ENCODE results near the gene PHIP.
"Not testable (repeated sequence)": the region's sequence is repeated elsewhere in the genome, so short reads cannot be mapped to it uniquely, and the experiment has no call there.

Gene PHIP

GRCh38 chr6:79005497-79005896 lies 72.6 kb downstream of the PHIP start:
- no peak for DNase-seq

DNA sequence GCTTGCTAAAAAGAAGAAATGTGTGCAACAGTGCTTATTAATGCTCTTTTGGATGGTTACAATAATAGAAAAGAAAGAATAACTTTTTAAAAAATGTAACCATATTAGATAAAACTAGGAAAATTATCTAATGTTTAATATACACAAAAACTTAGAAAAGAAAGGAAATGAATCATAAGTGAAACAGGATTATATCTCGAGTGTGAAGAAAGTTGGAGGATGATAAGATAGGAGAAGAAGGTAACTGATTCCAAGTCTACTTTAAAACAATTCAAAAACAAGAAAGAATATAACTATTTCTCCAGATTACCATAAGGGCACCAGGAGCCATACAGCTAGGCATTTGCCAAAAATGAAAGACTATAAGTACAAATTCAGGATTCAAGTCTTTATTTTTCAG lies 73.0 kb downstream of the PHIP start:
- DNase-seq: no peak

GRCh38 chr6:79004239-79004638 lies 73.8 kb downstream of the PHIP start:
- DNase-seq: no peak

DNA sequence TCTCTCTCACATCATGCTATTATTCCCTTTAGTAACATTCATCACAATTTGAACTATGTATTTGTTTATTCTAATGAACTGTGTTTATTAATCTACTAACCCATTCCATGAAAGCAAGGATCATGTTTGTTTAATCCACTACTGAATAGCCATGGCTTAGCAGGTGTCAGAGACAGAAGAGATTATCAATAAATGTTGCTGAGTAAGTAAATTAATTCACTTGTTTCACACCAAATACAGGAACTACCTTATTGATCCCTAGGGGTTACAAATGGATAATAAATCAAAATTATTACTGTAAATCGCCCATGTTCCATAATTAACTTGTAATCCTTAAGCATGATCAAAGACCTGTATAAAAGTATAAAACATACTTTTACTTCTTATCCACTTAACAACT lies 76.6 kb downstream of the PHIP start:
- no peak for DNase-seq

GRCh38 chr6:78999737-79000136 lies 78.3 kb downstream of the PHIP start:
- DNase-seq: no peak

GRCh38 chr6:78995946-78996345 lies 82.1 kb downstream of the PHIP start:
- no peak for DNase-seq

DNA sequence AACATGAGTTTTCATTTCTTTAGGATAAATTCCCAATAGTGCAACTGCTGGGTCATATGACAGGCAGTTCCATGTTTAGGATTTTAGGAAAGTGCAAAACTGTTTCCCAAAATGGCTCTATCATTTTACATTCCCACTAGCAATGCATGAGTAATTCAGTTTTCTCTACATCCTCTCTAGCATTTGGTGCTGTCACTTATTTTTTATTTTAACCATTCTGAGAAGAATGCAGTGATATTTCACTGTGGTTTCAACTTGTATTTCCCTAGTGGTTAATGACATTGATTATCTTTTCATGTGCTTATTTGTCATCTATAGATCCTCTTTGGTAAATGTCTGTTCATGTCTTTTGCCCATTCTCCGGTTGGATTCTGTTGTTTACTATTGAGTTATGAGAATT lies 82.7 kb downstream of the PHIP start:
- DNase-seq: no peak

DNA sequence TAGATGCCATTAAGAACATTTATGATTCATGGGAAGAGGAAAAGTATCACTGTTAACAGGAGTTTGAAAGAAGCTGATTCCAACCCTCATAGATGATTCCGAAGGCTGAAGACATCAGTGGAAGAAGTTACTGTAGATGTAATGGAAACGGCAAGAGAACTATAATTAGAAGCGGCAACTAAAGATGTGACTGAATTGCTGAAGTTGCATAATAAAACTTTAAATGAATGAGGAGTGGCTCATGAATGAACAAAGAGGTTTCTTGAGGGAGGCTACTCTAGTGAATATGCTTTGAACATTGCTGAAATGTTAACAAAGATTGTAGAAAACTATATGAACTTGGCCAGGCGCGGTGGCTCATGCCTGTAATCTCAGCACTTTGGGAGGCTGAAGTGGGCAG lies 84.1 kb downstream of the PHIP start:
- DNase-seq: no peak

DNA sequence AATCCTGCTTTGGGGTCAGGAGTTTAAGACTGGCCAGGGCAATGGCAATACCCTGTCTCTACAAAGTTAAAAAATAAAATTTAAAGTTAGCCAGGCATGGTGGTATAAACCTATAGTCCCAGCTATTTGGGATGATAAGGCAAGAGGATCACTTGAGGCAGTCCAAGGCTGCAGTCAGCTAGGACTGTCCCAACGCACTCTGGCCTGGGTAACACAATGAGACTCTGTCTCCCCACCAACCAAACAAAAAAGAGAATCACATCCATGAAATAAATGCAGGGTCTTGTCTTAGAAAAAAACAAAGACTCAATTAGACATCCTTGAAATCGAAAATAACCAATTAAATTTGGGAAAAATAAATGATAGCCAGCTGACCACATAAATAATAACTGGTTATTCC lies 88.9 kb downstream of the PHIP start:
- no peak for DNase-seq

DNA sequence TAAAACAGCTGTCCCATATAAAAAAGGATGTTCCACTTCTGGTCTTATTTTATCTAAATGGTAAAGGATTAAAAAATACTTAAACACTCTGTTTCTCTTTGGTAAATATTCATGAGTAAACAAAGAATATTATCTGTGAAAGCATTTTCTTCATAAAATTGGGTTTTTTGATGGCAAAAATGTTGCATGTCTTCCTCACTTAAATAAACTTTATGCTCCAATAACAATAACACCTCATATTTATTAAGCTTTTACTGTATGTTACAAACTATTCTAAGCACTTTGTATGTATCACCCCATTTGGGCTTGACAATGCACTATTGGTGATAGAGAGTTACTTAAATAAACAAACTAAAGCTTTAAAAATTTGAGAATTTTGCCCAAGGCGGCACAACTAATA lies 91.9 kb downstream of the PHIP start:
- no peak for DNase-seq

DNA sequence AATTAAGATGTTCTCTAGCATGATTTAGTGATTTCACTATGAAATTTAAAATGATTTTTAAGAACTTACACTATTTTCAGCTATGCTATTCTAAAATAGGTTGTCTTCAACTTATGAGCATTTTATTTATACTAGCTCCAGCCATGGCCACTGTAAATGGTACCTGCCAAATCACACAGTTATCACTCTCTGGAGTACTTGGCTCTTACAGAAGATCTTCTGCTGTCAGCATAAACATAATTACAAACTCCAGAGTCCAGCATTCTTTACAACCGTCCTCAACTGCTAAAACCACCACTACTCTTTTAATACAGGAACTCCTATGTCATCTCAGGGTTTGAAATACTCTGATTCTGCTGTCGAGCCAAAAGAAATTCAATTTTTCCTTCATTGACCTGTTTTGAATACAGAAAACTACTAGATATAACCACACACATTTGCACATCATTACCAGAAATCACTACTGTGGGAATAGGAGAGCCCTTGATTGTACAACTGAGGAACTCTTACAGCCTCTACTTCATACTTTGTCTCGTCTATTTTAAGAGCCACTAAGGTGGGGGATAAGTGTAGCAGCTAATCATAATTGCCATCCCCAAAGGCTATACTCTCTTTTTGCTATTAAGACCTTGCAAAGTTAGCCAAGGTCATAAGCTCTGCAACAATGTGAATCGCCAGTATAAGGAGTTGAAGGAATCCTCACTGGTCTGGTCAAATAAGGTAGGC lies 93.7 kb downstream of the PHIP start:
- DNase-seq: no peak

DNA sequence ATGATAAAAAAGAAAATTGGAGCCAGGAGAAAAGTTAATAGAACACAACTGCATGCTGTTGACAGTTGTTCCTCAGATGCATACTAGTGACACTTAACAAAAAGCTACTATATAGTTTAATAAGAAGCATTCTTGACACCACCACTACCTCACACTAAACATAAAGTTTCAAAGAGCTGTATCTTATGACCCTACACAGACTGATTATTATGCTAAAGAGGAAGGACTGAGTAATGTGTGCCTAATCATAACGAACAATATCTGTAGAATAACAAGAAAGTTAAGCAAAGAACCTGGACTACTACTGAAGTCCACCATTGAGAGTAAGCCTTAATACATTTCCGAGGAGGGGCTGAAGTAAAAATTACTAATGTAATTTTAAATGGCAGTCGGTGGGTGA lies 110.9 kb downstream of the PHIP start:
- DNase-seq: no peak

DNA sequence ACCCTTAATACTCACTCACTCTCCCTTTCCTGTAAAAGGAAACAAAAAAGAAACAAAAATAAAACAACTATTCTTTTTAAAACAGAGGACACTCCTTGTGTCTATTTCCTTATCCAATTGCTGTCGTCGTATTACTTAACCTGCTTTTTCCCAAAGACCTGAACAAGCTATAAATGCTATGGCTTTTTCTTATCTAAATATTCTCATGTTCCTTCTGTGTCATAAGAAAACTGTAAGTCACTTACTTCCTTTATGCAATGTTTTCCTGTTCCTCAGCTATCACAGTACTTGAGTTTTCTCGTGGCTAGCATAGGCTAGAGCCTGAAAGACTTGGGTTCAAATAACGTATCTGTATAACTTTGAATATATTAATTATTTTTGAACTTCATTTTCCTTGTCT lies 111.5 kb downstream of the PHIP start:
- DNase-seq: no peak

DNA sequence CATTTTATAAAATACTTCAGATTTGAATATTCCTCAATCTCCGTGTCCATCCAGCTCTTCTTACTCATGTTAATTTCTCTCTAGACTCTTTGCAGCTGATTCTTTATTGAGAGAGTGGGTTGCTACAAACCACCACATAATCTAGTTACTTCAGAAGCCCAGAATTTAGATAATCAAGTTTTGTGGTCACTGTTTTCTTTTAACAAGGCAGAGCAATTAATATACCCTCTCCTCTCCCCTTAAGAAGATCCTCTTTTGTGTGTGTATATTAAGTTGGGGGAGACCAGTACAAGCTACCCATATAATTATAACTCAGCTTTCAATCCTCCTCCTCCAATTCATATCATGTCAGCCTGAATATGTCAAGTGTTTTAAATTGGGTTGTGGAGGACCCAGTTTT lies 115.6 kb downstream of the PHIP start:
- no peak for DNase-seq

DNA sequence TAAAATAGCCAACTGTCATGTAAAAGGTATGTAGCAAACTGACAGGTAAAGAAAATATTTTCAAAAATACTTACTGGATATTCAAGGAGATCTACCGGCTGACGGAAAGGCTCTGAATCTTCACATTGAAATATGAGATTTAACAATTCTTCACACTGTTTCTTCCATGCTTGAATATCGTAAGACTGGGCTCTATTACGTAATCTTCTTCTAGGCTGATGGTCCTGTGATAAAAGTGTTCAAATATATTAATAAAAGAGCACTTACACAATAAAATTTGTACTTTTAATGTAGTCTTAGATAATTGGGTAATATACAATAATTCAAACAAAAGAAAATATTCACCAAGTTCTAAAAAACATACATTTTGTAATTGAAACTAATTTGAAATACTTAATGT lies 123.3 kb downstream of the PHIP start:
- DNase-seq: no peak

- no peak for DNase-seq
Measured at GRCh38 chr6:78953798-78954197, 124.3 kb downstream of the PHIP start.

GRCh38 chr6:78952362-78952761 lies 125.7 kb downstream of the PHIP start:
- DNase-seq: no peak

DNA sequence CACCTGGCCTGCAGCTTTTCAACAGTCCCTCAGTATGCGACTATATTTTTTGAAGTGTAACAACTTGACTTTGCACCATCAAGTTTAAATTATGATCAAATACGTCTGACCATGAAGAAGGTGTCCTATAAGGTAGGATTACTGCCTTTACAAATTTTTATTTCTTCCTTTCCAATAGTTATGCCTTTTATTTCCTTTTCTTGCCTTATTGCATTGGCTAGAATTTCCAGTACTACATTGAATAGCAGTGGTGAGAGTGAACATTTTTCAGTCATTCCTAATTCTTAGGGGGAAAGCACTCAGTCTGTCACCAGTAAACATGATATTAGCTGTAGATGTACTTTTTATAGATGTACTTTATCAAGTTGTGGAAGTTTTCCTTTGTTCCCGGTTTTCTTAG lies 129.3 kb downstream of the PHIP start:
- DNase-seq: no peak

DNA sequence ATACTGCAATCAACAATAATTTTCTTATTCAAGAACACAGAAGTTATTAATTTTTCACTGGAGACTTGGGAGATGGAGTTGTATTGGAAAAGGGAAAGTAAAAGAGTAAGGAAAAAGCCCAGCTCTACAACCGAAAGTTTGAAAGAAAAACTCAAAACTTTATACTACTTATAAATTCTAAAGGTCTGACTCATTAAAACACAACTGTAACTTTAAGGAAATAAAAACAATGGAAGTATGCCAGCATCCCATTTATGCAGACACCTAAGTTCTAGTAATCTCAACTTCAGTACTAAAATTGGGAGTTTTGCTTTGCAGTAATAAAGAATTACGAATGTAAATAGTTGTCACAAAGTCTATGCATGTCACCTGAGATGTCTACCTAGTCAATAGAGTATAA lies 130.1 kb downstream of the PHIP start:
- DNase-seq: no peak

DNA sequence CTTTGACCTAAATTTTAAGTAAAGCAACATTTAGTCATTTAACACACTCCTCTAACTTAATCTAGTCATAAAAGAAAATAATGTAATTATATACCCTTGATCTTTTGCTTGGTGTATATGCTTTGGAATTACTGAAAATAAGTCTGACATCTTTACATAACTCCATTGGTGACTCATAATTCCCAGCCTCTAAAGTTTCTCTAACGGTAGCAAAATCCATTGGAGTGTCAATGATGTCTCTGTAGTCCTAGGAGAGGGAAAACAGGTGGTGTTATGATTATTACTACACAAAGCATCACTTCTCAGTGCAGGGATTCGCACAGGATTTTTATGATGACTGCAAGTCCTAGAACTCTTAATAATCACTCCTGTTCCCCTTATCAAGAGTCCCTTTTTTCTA lies 130.5 kb downstream of the PHIP start:
- DNase-seq: no peak

DNA sequence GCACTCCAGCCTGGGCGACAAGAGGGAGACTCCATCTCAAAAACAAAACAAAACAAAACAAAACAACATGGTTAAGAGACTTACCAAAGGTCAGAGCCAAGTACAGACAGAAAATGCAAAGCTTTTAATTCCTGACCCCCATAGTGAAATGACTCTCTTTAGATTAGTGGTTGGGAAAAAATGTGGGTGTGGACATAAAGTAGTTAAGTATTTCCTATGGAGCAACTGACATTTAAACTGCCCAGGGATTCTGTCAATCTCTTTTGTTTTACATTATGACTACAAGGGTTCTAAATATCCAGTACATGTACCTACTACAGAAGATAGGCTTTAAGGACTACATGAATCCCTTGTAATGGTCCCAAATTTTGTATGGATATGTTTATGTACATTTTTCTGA lies 135.6 kb downstream of the PHIP start:
- DNase-seq: no peak

DNA sequence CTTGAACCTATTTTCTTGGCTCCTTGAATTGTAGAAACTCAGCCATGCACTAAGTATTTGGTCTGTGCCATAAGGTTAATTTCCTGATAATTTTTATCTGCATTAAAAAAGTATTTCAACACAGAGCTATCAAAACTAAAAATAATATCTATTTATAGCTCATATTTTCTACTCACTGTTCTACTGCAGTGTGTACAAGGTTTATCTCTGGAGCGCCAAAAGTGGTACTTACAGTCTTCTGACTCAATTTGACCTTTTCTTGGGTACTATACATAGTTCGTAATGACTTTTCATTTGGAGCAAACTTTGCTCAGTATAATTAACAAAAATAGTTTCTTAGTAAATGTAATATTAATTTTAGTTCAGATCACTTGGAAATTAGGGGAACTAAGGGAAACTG lies 141.5 kb downstream of the PHIP start:
- DNase-seq: no peak

GRCh38 chr6:78935553-78935952 lies 142.5 kb downstream of the PHIP start:
- DNase-seq: no peak

GRCh38 chr6:78925317-78925716 lies 152.7 kb downstream of the PHIP start:
- no peak for DNase-seq

DNA sequence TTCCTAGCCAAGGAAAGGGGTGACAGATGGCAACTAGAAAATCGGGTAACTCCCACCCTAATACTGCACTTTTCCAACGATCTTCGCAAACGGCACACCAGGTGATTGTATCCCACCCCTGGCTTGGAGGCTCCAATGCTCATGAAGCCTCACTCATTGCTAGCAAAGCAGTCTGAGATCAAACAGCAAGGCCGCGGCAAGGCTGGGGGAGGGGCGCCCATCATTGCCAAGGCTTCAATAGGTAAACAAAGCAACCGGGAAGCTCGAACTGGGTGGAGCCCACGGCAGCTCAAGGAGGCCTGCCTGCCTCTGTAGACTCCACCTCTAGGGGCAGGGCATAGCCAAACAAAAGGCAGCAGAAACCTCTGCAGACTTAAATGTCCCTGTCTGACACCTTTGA lies 156.9 kb downstream of the PHIP start:
- not testable (repeated sequence) for DNase-seq

DNA sequence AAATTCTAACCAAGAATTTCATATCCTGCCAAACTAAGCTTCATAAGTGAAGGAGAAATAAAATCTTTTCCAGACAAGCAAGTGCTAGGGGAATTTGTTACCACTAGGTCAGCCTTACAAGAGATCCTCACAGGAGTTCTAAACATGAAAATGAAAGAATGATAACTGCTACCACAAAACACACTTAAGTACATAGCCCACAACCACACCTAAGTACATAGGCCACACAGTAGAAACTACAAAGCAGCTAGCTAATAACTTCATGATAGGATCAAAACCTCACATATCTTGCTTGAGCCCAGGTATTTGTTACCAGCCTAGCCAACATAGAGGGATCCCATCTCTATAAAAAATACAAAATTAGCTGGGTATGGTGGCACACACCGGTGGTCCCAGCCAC lies 160.3 kb downstream of the PHIP start:
- DNase-seq: no peak

Measured in T-helper 1 cell (primary cell).